Hippocampal formation (tissue), 2 donors: Measurements from ENCODE around the gene PTPRN2.
"Not testable (repeated sequence)": the region's sequence is repeated elsewhere in the genome, so short reads cannot be mapped to it uniquely, and the experiment has no call there.

Source experiments
- DNase-seq, 2 donors: peaks; one replicate each; lab custom pipeline; 2025; lab: John Stamatoyannopoulos, UW

The PTPRN2 gene

DNA sequence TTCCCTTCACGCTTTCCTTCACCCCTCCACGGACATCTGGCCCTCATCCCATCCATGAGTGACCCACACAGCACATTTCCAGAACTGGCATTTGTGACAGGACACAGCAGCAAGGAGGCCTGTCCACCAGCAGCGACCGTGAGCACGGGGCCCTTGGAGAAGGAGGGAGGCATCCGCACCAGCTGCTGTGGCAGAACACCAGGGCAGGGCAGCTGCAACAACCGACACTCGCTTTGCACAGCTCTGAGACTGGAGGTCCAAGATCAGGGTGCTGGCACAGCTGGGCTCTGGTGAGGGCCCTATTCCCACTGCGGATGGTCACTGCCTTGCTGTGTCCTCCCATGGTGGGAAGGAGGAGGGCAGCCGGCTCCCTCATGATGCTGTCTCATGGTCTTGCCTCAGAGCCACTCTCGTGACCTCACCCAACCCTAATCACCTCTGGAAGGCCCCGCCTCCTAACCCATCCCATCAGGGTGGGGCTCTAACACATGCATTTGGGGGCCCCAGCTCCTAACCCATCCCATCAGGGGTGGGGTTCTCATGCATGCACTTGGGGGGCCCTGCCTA is 36.7 kb downstream of the PTPRN2 start:
- no peak for DNase-seq

GRCh38 chr7:158550394-158550700 is 37.3 kb downstream of the PTPRN2 start:
- DNase-seq: no peak

DNA sequence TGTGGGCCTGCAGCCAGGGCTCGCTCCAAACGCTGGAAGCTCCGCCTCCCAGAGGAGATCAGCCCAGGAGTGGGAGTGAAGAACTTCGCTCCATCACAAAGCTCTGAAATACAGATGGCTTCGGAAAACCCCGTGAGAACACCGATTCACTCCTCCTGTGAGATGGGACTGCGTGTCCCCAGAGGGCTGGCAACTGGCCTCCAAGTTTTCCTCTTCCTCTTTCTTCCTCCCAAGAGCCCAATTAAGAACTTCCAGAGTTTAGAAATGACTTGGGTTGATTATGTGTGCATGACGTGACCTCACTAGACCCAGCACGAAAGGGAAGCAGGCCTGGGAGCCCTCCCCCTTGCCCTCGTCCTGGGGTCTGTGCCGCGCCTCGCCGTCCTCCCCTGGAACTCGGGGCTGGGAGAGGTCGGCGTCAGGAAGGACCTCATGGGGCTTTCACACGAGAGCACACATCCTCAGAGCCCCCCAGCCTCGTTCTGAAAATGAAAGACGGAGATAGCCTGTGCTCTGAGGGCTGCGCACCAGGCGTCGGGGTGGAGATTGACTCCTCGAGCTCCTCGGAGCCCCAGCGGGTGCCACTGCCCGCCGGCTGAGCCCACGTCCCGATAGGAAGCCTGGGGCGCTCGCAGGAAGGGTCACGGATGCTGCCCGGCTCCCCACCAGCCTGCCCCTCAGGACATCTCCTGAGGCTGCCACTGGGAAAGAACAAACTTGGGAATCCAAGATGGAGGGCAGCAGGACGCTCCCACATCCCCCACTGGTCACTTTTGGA is 37.8 kb downstream of the PTPRN2 start:
- peak in 1 of 2 donors; percentile 68 for DNase-seq

DNA sequence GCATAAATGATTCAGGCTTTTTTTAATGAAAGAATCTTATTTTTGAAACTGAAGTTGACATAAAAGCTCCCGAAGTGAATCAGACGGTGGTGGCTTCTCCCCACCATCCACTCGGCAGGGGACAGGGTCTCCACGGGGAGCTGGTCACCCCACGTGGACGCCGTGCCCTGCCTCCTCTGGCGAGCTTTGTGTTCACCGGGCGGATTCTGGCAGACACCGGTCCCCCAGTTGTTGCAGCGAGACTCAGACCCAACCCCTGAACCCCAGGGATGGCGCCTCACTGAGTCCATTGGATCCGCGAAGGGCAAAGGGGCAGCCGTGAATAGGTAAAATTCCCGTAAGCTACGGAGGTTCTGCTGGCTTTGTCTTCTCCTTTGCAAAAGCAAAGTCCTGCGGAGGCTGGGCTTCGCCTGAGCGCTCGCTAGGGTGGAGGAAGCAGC is 38.4 kb downstream of the PTPRN2 start:
- DNase-seq: no peak

GRCh38 chr7:158548726-158549125 is 38.9 kb downstream of the PTPRN2 start:
- no peak for DNase-seq

DNA sequence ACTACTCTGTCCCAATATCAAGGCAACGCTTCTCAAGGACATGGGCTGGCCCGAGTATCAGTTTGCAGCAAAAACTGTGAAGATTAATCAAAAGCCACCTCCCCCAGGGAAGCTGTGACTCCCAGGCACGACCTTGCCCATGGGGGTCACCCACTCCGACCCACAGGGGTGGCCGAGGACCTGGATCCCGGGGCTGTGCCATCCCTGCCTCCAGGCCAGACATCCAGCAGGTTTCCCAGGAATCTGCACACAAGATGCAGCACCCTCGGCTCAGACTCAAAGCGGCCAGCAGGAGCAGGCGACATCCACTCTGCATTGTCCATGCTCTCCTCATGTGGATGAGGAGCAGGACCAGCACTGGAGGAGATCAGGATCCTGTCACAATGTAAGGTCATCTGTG is 39.8 kb downstream of the PTPRN2 start:
- DNase-seq: no peak

DNA sequence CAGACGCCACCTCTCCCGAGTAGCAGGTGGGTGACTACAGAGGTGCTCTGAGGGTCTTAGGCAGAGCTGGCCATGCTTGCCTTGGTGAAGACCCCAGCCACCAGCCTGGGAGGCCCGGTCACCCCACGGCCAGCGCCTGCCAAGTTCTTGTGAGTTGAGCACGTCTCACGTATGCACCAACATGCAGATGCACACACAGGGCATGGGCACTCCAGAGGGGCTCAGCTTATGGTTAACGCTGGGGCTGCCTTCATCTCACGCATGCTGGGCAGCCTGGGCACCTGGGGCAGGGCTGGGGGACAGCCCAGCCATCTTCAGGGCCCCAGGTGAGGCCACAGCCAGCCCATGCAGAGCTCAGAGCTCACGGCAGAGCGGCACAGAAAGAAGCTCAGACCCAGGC is 41.0 kb downstream of the PTPRN2 start:
- no peak for DNase-seq

GRCh38 chr7:158546214-158546613 is 41.4 kb downstream of the PTPRN2 start:
- DNase-seq: no peak

GRCh38 chr7:158544708-158545107 is 42.9 kb downstream of the PTPRN2 start:
- DNase-seq: no peak

GRCh38 chr7:158543840-158544239 is 43.8 kb downstream of the PTPRN2 start:
- no peak for DNase-seq

- no peak for DNase-seq
Observed at GRCh38 chr7:158542651-158543566, 44.7 kb downstream of the PTPRN2 start.

- peak in 1 of 2 donors; percentile 29 for DNase-seq
Observed at GRCh38 chr7:158541346-158542010, 46.1 kb downstream of the PTPRN2 start.

GRCh38 chr7:158539711-158540146 is 47.9 kb downstream of the PTPRN2 start:
- DNase-seq: no peak

- no peak for DNase-seq
Observed at GRCh38 chr7:158538156-158538946, 49.3 kb downstream of the PTPRN2 start.

DNA sequence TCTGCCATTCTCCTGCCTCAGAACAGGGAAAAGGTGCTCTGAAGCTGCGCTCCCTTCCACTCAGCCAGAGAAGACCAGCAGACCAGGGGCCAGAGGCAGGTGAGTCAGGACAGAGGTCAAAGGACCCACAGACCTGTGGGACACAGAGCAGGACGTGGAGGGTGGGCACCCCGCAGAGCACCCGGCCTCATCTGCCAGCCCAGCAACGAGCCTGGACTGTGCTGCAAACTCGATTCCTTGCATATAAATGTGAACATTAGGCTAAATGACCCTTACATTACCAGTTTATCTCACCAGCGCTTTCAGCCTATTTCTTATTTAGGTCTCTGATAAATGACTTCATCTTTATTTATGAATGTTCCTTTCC is 50.1 kb downstream of the PTPRN2 start:
- DNase-seq: no peak

DNA sequence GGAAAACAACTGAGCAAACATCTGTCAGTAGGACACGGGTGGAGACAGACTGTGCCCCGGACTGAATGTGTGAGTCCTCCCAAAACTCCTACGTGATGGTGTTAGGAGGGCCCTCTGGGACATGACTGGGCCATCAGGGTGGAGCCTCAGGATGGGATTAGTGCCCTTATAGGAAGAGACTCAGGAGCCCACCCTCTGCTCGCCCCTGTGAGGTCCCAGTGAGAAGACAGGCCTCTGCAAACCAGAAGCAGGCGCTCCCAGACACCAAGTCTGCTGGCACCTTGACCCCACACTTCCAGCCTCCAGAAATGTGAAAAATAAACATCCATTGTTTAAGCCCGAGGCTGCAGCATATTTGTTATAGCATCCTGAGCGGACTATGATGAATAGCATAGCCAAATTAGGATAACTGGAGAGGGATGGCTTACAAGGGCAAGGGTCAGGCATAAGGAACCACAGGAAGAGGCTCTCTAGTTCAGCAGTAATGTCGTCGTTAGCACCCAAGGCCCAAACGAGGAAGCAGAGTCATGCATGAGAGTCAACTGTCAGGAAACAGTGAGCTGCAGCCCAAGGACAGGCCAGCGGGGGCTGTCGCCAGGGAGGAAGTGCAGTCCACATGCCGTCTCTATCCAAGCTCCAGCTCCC is 50.6 kb downstream of the PTPRN2 start:
- DNase-seq: no peak

- no peak for DNase-seq
Observed at GRCh38 chr7:158535079-158535478, 52.5 kb downstream of the PTPRN2 start.

GRCh38 chr7:158534598-158534997 is 53.0 kb downstream of the PTPRN2 start:
- no peak for DNase-seq

DNA sequence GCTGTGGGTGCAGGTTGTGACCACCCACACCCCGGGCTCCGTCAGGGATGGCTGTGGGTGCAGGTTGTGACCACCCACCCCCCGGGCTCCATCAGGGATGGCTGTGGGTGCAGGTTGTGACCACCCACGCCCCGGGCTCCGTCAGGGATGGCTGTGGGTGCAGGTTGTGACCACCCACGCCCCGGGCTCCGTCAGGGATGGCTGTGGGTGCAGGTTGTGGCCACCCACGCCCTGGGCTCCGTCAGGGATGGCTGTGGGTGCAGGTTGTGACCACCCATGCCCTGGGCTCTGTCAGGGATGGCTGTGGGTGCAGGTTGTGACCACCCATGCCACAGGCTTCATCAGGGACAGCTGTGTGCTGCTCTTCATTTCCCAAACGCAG is 53.5 kb downstream of the PTPRN2 start:
- DNase-seq: not testable (repeated sequence)

GRCh38 chr7:158533386-158534133 is 54.1 kb downstream of the PTPRN2 start:
- no peak for DNase-seq
